HG03469 (cell line): Measurements from ENCODE around the gene GRIN3B.

Experiments
- ATAC-seq: cut with Tn5 transposase; IDR thresholded peaks from one replicate; pipeline ENCODE4 v1.9.1; 2021; ENCODE audit warnings: mild to moderate bottlenecking, moderate library complexity, moderate number of reproducible peaks; ENCODE audit not compliant: unreplicated experiment

The GRIN3B gene

DNA sequence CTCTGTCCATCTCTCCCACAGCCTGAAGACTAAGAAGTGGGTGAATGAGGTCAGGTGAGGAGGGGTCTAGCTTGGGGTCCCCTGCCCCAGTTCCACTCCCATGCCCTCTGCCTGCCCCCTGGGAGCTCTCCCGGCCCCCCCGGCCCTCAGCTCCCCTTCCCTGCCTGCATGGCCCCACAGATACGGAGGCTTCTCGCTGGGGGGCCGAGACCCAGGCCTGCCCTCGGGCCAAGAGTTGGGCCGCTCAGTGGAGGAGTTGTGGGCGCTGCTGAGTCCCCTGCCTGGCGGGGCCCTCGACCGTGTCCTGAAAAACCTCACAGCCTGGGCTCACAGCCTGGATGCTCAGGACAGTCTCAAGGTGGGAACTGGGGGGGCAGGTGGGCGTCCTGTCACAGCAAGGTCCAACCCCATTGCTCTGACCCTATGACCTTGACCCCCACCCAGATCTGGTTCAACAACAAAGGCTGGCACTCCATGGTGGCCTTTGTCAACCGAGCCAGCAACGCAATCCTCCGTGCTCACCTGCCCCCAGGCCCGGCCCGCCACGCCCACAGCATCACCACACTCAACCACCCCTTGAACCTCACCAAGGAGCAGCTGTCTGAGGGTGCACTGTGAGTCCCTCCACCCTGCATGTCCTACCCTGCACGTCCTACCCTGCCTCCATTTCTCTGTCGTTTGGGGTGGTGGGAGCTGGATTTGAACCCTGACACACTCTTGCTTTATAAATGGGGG lies 55.8 kb downstream of the GRIN3B start:
- no peak for ATAC-seq

DNA sequence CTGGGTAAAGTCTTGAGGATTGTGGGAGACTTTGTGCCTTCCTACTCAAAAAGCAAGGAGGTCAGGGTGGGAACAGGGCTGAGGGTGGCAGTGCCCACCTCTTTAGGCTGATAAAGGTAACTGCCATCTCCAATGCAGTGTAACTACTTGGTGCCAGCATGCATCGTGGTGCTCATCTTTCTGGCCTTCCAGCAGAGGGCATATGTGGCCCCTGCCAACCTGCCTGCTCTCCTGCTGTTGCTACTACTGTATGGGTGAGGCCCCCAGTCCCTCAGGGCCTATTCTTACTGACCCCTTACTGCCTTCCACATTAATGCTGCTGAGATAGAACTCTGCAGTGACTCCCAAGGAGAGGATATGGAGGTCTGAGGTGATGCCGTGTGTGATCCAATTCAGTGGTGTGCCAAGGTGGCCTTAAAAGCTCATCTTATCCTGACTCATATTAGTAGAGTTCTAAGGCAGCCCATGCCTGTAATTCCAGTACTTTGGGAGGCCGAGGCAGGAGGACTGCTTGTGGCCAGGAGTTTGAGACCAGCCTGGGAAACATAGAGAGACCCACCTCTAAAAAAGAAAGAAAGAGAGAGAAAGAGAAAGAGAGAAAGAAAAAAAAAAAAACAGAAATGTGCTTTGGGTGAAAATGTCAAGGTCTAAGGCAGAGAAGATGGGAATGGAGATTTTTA lies 57.1 kb downstream of the GRIN3B start:
- ATAC-seq: no peak

DNA sequence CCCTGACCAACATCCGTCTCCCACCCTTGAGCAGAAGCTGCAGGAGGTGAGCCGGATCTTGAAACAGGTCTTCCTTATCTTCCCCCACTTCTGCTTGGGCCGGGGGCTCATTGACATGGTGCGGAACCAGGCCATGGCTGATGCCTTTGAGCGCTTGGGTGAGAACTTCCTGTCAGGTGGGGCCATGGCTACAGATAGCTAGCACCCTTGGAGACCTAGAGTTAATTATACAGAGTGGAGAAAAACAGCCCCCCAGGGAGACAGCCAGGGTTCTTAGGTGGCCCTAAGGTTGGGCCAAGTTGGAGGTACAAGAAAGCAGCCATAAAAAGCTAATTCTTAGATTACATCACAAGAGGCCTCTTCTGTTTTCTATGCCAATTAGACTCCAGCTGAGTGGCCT lies 57.9 kb downstream of the GRIN3B start:
- no peak for ATAC-seq
